C4-2B (cell line): ENCODE results near the gene NDUFAF3.

Experiments
- H3K27ac ChIP-seq: fragments of 450-650 bp; 2 replicates; pipeline ENCODE4 v1.5.1; 2017
- CTCF ChIP-seq: fragments of 450-650 bp; conservative IDR thresholded peaks from 2 replicates; pipeline ENCODE4 v1.5.1; 2017; ENCODE audit warnings: mild to moderate bottlenecking
- ZFX ChIP-seq: fragments of 450-650 bp; IDR thresholded peaks from 2 replicates; pipeline ENCODE4 v1.6.1; 2017

NDUFAF3 gene

GRCh38 chr3:49009396-49009795, 12.5 kb upstream of the NDUFAF3 start:
- no peak overlapping the region for H3K27ac ChIP-seq
- TF ChIP-seq CTCF (no peak), ZFX (no peak)

GRCh38 chr3:49012441-49013017, 9.4 kb upstream of the NDUFAF3 start:
- H3K27ac ChIP-seq: peak overlapping the region; percentile 44
- TF ChIP-seq ZFX (no peak), CTCF (no peak)

GRCh38 chr3:49013113-49013737, 8.7 kb upstream of the NDUFAF3 start:
- no peak for TF ChIP-seq CTCF
- no peak for TF ChIP-seq ZFX
- H3K27ac ChIP-seq: no peak overlapping the region

- H3K27ac ChIP-seq: no peak overlapping the region
- TF ChIP-seq ZFX (no peak), CTCF (peak; percentile 74)
These were observed 7.9 kb upstream of the NDUFAF3 start for GRCh38 chr3:49013738-49014660.

DNA sequence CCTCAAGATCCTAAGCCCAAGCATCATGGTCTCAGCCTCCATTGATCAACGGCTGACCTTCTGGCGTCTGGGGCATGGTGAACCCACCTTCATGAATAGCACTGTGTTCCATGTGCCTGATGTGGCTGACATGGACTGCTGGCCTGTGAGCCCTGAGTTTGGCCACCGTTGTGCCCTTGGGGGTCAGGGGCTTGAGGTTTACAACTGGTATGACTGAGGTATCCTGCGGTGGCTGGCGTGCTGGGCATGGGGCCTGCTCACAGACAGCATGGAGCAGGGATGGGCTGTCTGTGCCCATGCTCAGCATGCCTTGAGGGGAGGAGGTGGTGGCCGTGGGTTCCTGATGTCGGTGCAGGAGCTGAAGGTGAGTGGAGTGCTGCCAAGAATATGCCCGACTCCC, 6.8 kb upstream of the NDUFAF3 start:
- no peak overlapping the region for H3K27ac ChIP-seq
- TF ChIP-seq CTCF: no peak
- no peak for TF ChIP-seq ZFX

GRCh38 chr3:49015765-49016164, 6.2 kb upstream of the NDUFAF3 start:
- no peak for TF ChIP-seq CTCF
- no peak for TF ChIP-seq ZFX
- H3K27ac ChIP-seq: no peak overlapping the region
